H9 (cell line): Measurements from ENCODE around the gene PRKD2. TPM values are rescaled to one million over a fixed set of nuclear protein-coding genes. Genes with fewer than 3 reads are reported as not detected.

Experiments
- DNase-seq: peaks from one replicate; pipeline ENCODE4 v3.0.0-alpha.2; 2017
- H2AFZ ChIP-seq: one replicate; pipeline ENCODE4 v1.6.1; 2013; ENCODE audit warnings: mild to moderate bottlenecking, low read length, control low read depth, moderate library complexity
- H2AK5ac ChIP-seq: 2 replicates; pipeline ENCODE4 v1.6.1; 2013; ENCODE audit warnings: low read length, control low read depth, mixed read lengths; ENCODE audit not compliant: insufficient read length
- H2BK120ac ChIP-seq: one replicate; pipeline ENCODE4 v1.6.1; 2013; ENCODE audit warnings: low read depth, mild to moderate bottlenecking, low read length, control low read depth, inconsistent platforms; ENCODE audit not compliant: poor library complexity, severe bottlenecking
- H2BK12ac ChIP-seq: 2 replicates; pipeline ENCODE4 v1.6.1; 2013; ENCODE audit warnings: low read length, control low read depth, mixed read lengths, low read depth; ENCODE audit not compliant: insufficient read length
- H2BK15ac ChIP-seq: 2 replicates; pipeline ENCODE4 v1.6.1; 2013; ENCODE audit warnings: low read depth, low read length, control low read depth
- H2BK20ac ChIP-seq: one replicate; pipeline ENCODE4 v1.6.1; 2013; ENCODE audit warnings: low read depth, mild to moderate bottlenecking, low read length, control low read depth, inconsistent platforms; ENCODE audit not compliant: poor library complexity, severe bottlenecking
- H2BK5ac ChIP-seq: 2 replicates; pipeline ENCODE4 v1.6.1; 2013; ENCODE audit warnings: low read length, control low read depth, mixed read lengths; ENCODE audit not compliant: insufficient read length
- H3K14ac ChIP-seq: 2 replicates; pipeline ENCODE4 v1.6.1; 2013; ENCODE audit warnings: low read length, control low read depth; ENCODE audit not compliant: insufficient read depth
- H3K18ac ChIP-seq: 2 replicates; pipeline ENCODE4 v1.6.1; 2013; ENCODE audit warnings: low read depth, mild to moderate bottlenecking, mixed read lengths, low read length, control low read depth; ENCODE audit not compliant: insufficient read length
- H3K23ac ChIP-seq: 2 replicates; pipeline ENCODE4 v1.6.1; 2013; ENCODE audit warnings: low read length, control low read depth, mixed read lengths, low read depth; ENCODE audit not compliant: insufficient read length
- H3K23me2 ChIP-seq: 2 replicates; pipeline ENCODE4 v1.6.1; 2013; ENCODE audit warnings: low read depth, mild to moderate bottlenecking, mixed read lengths, low read length, control low read depth; ENCODE audit not compliant: insufficient read length, poor library complexity, severe bottlenecking
- H3K27ac ChIP-seq: 2 replicates; pipeline ENCODE4 v1.5.1; 2013; ENCODE audit warnings: low read length, control low read depth, mixed read lengths, low read depth; ENCODE audit not compliant: insufficient read length
- H3K27me3 ChIP-seq: 2 replicates; pipeline ENCODE4 v1.6.1; 2013; ENCODE audit warnings: low read length, control low read depth, inconsistent platforms; ENCODE audit not compliant: insufficient read depth
- H3K4ac ChIP-seq: 2 replicates; pipeline ENCODE4 v1.6.1; 2013; ENCODE audit warnings: low read depth, mild to moderate bottlenecking, control low read depth, inconsistent platforms, low read length, moderate library complexity
- H3K4me1 ChIP-seq: 2 replicates; pipeline ENCODE4 v1.6.1; 2013; ENCODE audit warnings: low read length, control low read depth, inconsistent platforms; ENCODE audit not compliant: insufficient read depth
- H3K4me2 ChIP-seq: 2 replicates; pipeline ENCODE4 v1.6.1; 2013; ENCODE audit warnings: low read length, control low read depth, mixed read lengths; ENCODE audit not compliant: insufficient read length, insufficient read depth
- H3K56ac ChIP-seq: 2 replicates; pipeline ENCODE4 v1.6.1; 2013; ENCODE audit warnings: low read depth, mild to moderate bottlenecking, mixed read lengths, low read length, control low read depth; ENCODE audit not compliant: insufficient read length
- H3K79me1 ChIP-seq: 2 replicates; pipeline ENCODE4 v1.6.1; 2013; ENCODE audit warnings: low read depth, mild to moderate bottlenecking, moderate library complexity, low read length, control low read depth, inconsistent platforms; ENCODE audit not compliant: insufficient read depth, poor library complexity, severe bottlenecking
- H3K79me2 ChIP-seq: 2 replicates; pipeline ENCODE4 v1.6.1; 2013; ENCODE audit warnings: low read length, control low read depth, inconsistent platforms; ENCODE audit not compliant: insufficient read depth
- H3K9ac ChIP-seq: 2 replicates; pipeline ENCODE4 v1.6.1; 2013; ENCODE audit warnings: low read length, control low read depth, mixed read lengths; ENCODE audit not compliant: insufficient read length; ENCODE audit errors: extremely low read depth
- H3K9me3 ChIP-seq: one replicate; pipeline ENCODE4 v1.6.1; 2013; ENCODE audit warnings: low read depth, low read length, inconsistent platforms; ENCODE audit not compliant: control insufficient read depth
- H3T11ph ChIP-seq: one replicate; pipeline ENCODE4 v1.6.1; 2013; ENCODE audit warnings: mild to moderate bottlenecking, low read length, control low read depth, inconsistent platforms
- H4K20me1 ChIP-seq: one replicate; pipeline ENCODE4 v1.6.1; 2013; ENCODE audit not compliant: control insufficient read depth, insufficient read length, insufficient read depth
- H4K5ac ChIP-seq: 2 replicates; pipeline ENCODE4 v1.6.1; 2013; ENCODE audit warnings: low read depth, mild to moderate bottlenecking, mixed read lengths, low read length, control low read depth; ENCODE audit not compliant: insufficient read length
- H4K8ac ChIP-seq: replicated peaks from 2 replicates; pipeline ENCODE4 v1.6.1; 2013; ENCODE audit warnings: low read length, control low read depth, mixed read lengths, low read depth; ENCODE audit not compliant: insufficient read length
- H4K91ac ChIP-seq: 2 replicates; pipeline ENCODE4 v1.6.1; 2013; ENCODE audit warnings: low read depth, mild to moderate bottlenecking, moderate library complexity, mixed read lengths, low read length, control low read depth; ENCODE audit not compliant: insufficient read length
- H3K27ac Mint-ChIP-seq, 3 experiments: 2 replicates in 2 of 3; 3 replicates in 1 of 3; pipeline ENCODE4 v1.8.0; 2020 to 2021; ENCODE audit warnings: mixed read lengths in 3 of 3, mild to moderate bottlenecking in 1 of 3, moderate library complexity in 1 of 3
- H3K27me3 Mint-ChIP-seq: 2 replicates; pipeline ENCODE4 v1.8.0; 2021; ENCODE audit warnings: low read depth, mild to moderate bottlenecking, moderate library complexity, mixed read lengths
- H3K36me3 Mint-ChIP-seq, 3 experiments: 2 replicates in 2 of 3; 3 replicates in 1 of 3; pipeline ENCODE4 v1.8.0; 2020 to 2021; ENCODE audit warnings: low read depth in 3 of 3, mixed read lengths in 3 of 3; ENCODE audit not compliant: insufficient read depth in 1 of 3
- H3K4me1 Mint-ChIP-seq, 2 experiments: 2 replicates each; pipeline ENCODE4 v1.8.0; 2020; ENCODE audit warnings: mixed read lengths in 2 of 2
- H3K4me3 Mint-ChIP-seq, 2 experiments: 2 replicates in 1 of 2; 3 replicates in 1 of 2; pipeline ENCODE4 v1.8.0; 2020 to 2021; ENCODE audit warnings: mild to moderate bottlenecking in 2 of 2, mixed read lengths in 2 of 2, moderate library complexity in 1 of 2
- H3K9me3 Mint-ChIP-seq, 2 experiments: 2 replicates in 1 of 2; 3 replicates in 1 of 2; pipeline ENCODE4 v1.8.0; 2020; ENCODE audit warnings: mild to moderate bottlenecking in 2 of 2, mixed read lengths in 2 of 2, moderate library complexity in 1 of 2
- WGBS: extraction: QIAGEN DNeasy Blood & Tissue Kit; methylation state at CpG from one replicate; pipeline ENCODE4 v1.1.7; 2013; ENCODE audit warnings: missing lambda C conversion rate, low lambda C conversion rate, mixed read lengths; ENCODE audit not compliant: insufficient read length; ENCODE audit errors: extremely low coverage; 5-methylcytosine and 5-hydroxymethylcytosine counted together
- total RNA-seq: library from RNA; stranded (reverse); gene quantifications from 2 replicates; pipeline ENCODE4 v1.2.1, GENCODE V29; 2021
- TF ChIP-seq, protein P1 (sequence below): fragments of 200-600 bp; sonication (generic); conservative IDR thresholded peaks from 3 replicates; pipeline ENCODE4 v1.8.0; 2021; ENCODE audit warnings: antibody characterized with exemption, mild to moderate bottlenecking

Gene PRKD2
- total RNA-seq, 1 experiment from 2014 or later: 60.7 TPM

DNA sequence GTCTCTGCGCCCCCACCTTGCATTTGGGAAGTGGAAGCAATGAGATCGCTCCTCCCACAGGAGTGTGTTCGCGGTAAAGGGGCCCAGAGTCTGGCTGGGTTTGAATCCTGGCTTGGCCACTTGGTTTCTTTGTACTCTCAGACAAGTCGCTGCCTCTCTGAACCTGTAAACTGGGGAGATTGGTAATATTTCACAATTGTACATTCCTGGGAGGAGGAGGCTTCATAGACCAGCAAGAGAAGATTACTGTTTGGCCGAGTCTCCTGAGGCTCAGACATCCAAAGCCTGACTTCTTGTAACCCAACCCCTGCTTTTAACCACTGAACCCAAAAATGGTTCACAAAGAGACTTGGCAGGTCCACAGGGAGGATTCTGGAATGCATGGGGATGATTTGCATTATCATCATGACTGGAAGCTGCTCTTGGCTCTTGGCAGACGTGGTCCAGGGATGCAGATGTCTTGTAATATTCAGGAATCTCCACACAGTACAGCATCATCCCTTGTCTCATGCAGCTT is 43.0 kb upstream of the PRKD2 start:
- H3K9me3 Mint-ChIP-seq: no peaks in the 10 kb centered on the region
- Histone ChIP-seq H4K5ac (no peak overlapping the region), H2BK15ac (no peak overlapping the region), H3K9me3 (no peaks in the 10 kb centered on the region), H3K9ac (no peak overlapping the region), H2BK120ac (no peak overlapping the region), H3K23ac (no peak overlapping the region), H3K79me2 (no peaks in the 10 kb centered on the region), H4K20me1 (no peaks in the 10 kb centered on the region), H2BK5ac (no peak overlapping the region), H3K27ac (no peak overlapping the region), H2BK12ac (no peak overlapping the region), H3K4ac (no peak overlapping the region), H3K4me2 (no peak overlapping the region), H3K27me3 (no peaks in the 10 kb centered on the region), H3K4me1 (no peaks in the 10 kb centered on the region), H3K18ac (no peak overlapping the region), H3T11ph (no peak overlapping the region), H3K23me2 (no peaks in the 10 kb centered on the region), H2AFZ (no peak overlapping the region), H3K14ac (no peak overlapping the region), H4K8ac (no peak overlapping the region), H2AK5ac (no peak overlapping the region), H4K91ac (no peak overlapping the region), H2BK20ac (no peak overlapping the region), H3K56ac (no peak overlapping the region), H3K79me1 (no peaks in the 10 kb centered on the region)
- no peak overlapping the region; a peak in 1 of 5 replicates for H3K4me3 Mint-ChIP-seq
- TF ChIP-seq, protein P1, sequence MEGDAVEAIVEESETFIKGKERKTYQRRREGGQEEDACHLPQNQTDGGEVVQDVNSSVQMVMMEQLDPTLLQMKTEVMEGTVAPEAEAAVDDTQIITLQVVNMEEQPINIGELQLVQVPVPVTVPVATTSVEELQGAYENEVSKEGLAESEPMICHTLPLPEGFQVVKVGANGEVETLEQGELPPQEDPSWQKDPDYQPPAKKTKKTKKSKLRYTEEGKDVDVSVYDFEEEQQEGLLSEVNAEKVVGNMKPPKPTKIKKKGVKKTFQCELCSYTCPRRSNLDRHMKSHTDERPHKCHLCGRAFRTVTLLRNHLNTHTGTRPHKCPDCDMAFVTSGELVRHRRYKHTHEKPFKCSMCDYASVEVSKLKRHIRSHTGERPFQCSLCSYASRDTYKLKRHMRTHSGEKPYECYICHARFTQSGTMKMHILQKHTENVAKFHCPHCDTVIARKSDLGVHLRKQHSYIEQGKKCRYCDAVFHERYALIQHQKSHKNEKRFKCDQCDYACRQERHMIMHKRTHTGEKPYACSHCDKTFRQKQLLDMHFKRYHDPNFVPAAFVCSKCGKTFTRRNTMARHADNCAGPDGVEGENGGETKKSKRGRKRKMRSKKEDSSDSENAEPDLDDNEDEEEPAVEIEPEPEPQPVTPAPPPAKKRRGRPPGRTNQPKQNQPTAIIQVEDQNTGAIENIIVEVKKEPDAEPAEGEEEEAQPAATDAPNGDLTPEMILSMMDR: no peak
- peaks cover 0 to 22% (median 12%) of the 10 kb centered on the region in 3 experiments; a peak in 6 of 7 replicates for H3K36me3 Mint-ChIP-seq
- peak overlapping the region in 2 of 3 experiments; percentile 33 to 71; a peak in 3 of 7 replicates for H3K27ac Mint-ChIP-seq
- DNase-seq: no peak
- WGBS: no CpG with 5 or more reads among the region's 7 CpGs
- H3K27me3 Mint-ChIP-seq: no peaks in the 10 kb centered on the region
- H3K4me1 Mint-ChIP-seq: peaks cover 4 to 11% of the 10 kb centered on the region in 2 experiments; a peak in 3 of 4 replicates
